Activated CD8-positive, alpha-beta memory T cell treated with anti-CD3 and anti-CD28 coated beads, Interleukin-2, amount 10 ng/mL, durations not matched to agents 7 days and 5 days (primary cell): ENCODE measurements around the gene ARMH1. TPM values are rescaled to one million over a fixed set of nuclear protein-coding genes. Genes with fewer than 3 reads are reported as not detected.

Source experiments
- ATAC-seq: fragments of 150-1000 bp; cut with Tn5 transposase; one replicate; pipeline ENCODE4 v1.10.0; 2021; ENCODE audit warnings: moderate library complexity
- CTCF ChIA-PET: fragments of 350-600 bp; sonication (Branson Sonifier 250); formaldehyde crosslinking; loops from one replicate; lab custom pipeline; 2021; ENCODE audit warnings: antibody characterized with exemption; lab: Charles Lee
- DNase-seq: peaks from one replicate; pipeline ENCODE4 v3.0.0-alpha.2; 2020
- H3K27ac Mint-ChIP-seq: one replicate; pipeline ENCODE4 v1.8.0; 2021; ENCODE audit warnings: mild to moderate bottlenecking, mixed read lengths
- H3K27me3 Mint-ChIP-seq: one replicate; pipeline ENCODE4 v1.8.0; 2021; ENCODE audit warnings: mixed read lengths
- H3K36me3 Mint-ChIP-seq: one replicate; pipeline ENCODE4 v1.8.0; 2021; ENCODE audit warnings: mild to moderate bottlenecking, mixed read lengths
- H3K4me1 Mint-ChIP-seq: one replicate; pipeline ENCODE4 v1.8.0; 2021; ENCODE audit warnings: mixed read lengths
- H3K4me3 Mint-ChIP-seq: one replicate; pipeline ENCODE4 v1.8.0; 2021; ENCODE audit warnings: mild to moderate bottlenecking, moderate library complexity, mixed read lengths
- H3K9me3 Mint-ChIP-seq: one replicate; pipeline ENCODE4 v1.8.0; 2022; ENCODE audit warnings: low read depth, mixed read lengths
- total RNA-seq, 2 experiments: library from RNA; stranded (reverse); gene quantifications; one replicate each; pipeline ENCODE4 v1.2.3, GENCODE V29; 2021

ARMH1 gene
- total RNA-seq = 10 to 100 TPM; 17.0 to 17.2 TPM

- DNase-seq = peak; percentile 100
- H3K27ac Mint-ChIP-seq = peak within 1 kb of the TSS; percentile 90
- CTCF ChIA-PET = interaction anchor here (0.7 to 6.2 kb wide), 19 partner anchors 10 to 665 kb away, joined by 3 to 49 read pairs (median 4); partner anchors contain the start of gene RNU5D-1
- peak; percentile 96 for ATAC-seq
- H3K36me3 Mint-ChIP-seq = no peaks in the 10 kb centered on the region
- peak within 1 kb of the TSS; percentile 78 for H3K4me3 Mint-ChIP-seq
- peaks cover 32% of the 10 kb centered on the region for H3K4me1 Mint-ChIP-seq
- H3K27me3 Mint-ChIP-seq = no peaks in the 10 kb centered on the region
- H3K9me3 Mint-ChIP-seq = no peaks in the 10 kb centered on the region
These were observed at the start of gene ARMH1, which contains the start of gene TMEM53 for GRCh38 chr1:44674113-44675000. Gene ARMH1, plus strand, starts transcription at chr1:44674714. Its CDS starts 14,984 bp downstream, at chr1:44689698. Gene TMEM53, minus strand, starts transcription at chr1:44674481. Its CDS starts 90 bp downstream, at chr1:44674391.

- Mint-ChIP-seq H3K27ac (no peak overlapping the region), H3K27me3 (no peaks in the 10 kb centered on the region)
- CTCF ChIA-PET = interaction anchor here (1.5 kb wide), 1 partner anchor 28 kb away, joined by 5 read pairs; no protein-coding TSS in a partner anchor
These were observed 49.2 kb upstream of the ARMH1 start for GRCh38 chr1:44625348-44625747.

GRCh38 chr1:44628962-44629756 lies 45.4 kb upstream of the ARMH1 start:
- Mint-ChIP-seq H3K9me3 (no peaks in the 10 kb centered on the region), H3K4me1 (peaks cover 23% of the 10 kb centered on the region), H3K36me3 (peaks cover 9% of the 10 kb centered on the region), H3K27ac (no peak overlapping the region), H3K27me3 (no peaks in the 10 kb centered on the region), H3K4me3 (no peak overlapping the region)
- no peak for DNase-seq
- CTCF ChIA-PET = interaction anchor here (1.5 to 2.3 kb wide), 2 partner anchors 23 to 59 kb away, joined by 3 to 9 read pairs; no protein-coding TSS in a partner anchor
- no peak for ATAC-seq

More at GRCh38 chr1:44625348-44625747, 49.2 kb upstream of the ARMH1 start:
- H3K36me3 Mint-ChIP-seq = no peaks in the 10 kb centered on the region
- no peaks in the 10 kb centered on the region for H3K9me3 Mint-ChIP-seq
- DNase-seq = no peak
- no peak for ATAC-seq
- peaks cover under 1% of the 10 kb centered on the region for H3K4me1 Mint-ChIP-seq
- H3K4me3 Mint-ChIP-seq = no peak overlapping the region

GRCh38 chr1:44630116-44630515 lies 44.4 kb upstream of the ARMH1 start:
- no peaks in the 10 kb centered on the region for H3K9me3 Mint-ChIP-seq
- H3K27ac Mint-ChIP-seq = peak overlapping the region; percentile 95
- CTCF ChIA-PET = interaction anchor here (1.3 to 1.6 kb wide), 2 partner anchors 35 to 59 kb away, joined by 3 to 4 read pairs; no protein-coding TSS in a partner anchor
- no peak for DNase-seq
- H3K4me3 Mint-ChIP-seq = peak overlapping the region; percentile 84
- H3K4me1 Mint-ChIP-seq = peaks cover 31% of the 10 kb centered on the region
- no peak for ATAC-seq
- no peaks in the 10 kb centered on the region for H3K27me3 Mint-ChIP-seq
- H3K36me3 Mint-ChIP-seq = peaks cover 13% of the 10 kb centered on the region

- peaks cover 35% of the 10 kb centered on the region for H3K4me1 Mint-ChIP-seq
- DNase-seq (no peak), ATAC-seq (peak; percentile 21)
- H3K27me3 Mint-ChIP-seq = no peaks in the 10 kb centered on the region
- CTCF ChIA-PET = interaction anchor here (0.7 to 6.6 kb wide), 10 partner anchors 11 to 626 kb away, joined by 3 to 65 read pairs (median 4); partner anchors contain the start of genes ARMH1 and TMEM53
- peak overlapping the region; percentile 95 for H3K27ac Mint-ChIP-seq
- peak overlapping the region; percentile 84 for H3K4me3 Mint-ChIP-seq
- H3K9me3 Mint-ChIP-seq = no peaks in the 10 kb centered on the region
- peaks cover 24% of the 10 kb centered on the region for H3K36me3 Mint-ChIP-seq
These were observed 43.2 kb upstream of the ARMH1 start for GRCh38 chr1:44631333-44631646.

GRCh38 chr1:44631647-44632539 lies 42.6 kb upstream of the ARMH1 start:
- Mint-ChIP-seq H3K27me3 (no peaks in the 10 kb centered on the region), H3K9me3 (no peaks in the 10 kb centered on the region), H3K4me1 (peaks cover 35% of the 10 kb centered on the region), H3K36me3 (peaks cover 25% of the 10 kb centered on the region), H3K4me3 (peak overlapping the region; percentile 84), H3K27ac (peak overlapping the region; percentile 95)
- peak; percentile 83 for ATAC-seq
- peak; percentile 95 for DNase-seq
- CTCF ChIA-PET = interaction anchor here (0.7 to 6.6 kb wide), 9 partner anchors 10 to 627 kb away, joined by 3 to 65 read pairs (median 4); partner anchors contain the start of genes ARMH1 and TMEM53

- DNase-seq (peak; percentile 42), ATAC-seq (peak; percentile 3)
- Mint-ChIP-seq H3K27me3 (no peaks in the 10 kb centered on the region), H3K4me1 (peaks cover 35% of the 10 kb centered on the region), H3K27ac (peak overlapping the region; percentile 92), H3K9me3 (no peaks in the 10 kb centered on the region), H3K36me3 (peaks cover 26% of the 10 kb centered on the region), H3K4me3 (peak overlapping the region; percentile 84)
- CTCF ChIA-PET = interaction anchor here (1.1 to 6.6 kb wide), 7 partner anchors 10 to 61 kb away, joined by 3 to 65 read pairs (median 5); partner anchors contain the start of genes ARMH1 and TMEM53
These were observed 41.9 kb upstream of the ARMH1 start for GRCh38 chr1:44632598-44632997.

GRCh38 chr1:44634606-44635189 lies 39.8 kb upstream of the ARMH1 start:
- Mint-ChIP-seq H3K9me3 (no peaks in the 10 kb centered on the region), H3K4me3 (no peak overlapping the region), H3K36me3 (peaks cover 26% of the 10 kb centered on the region), H3K27ac (peak overlapping the region; percentile 30), H3K27me3 (no peaks in the 10 kb centered on the region), H3K4me1 (peaks cover 35% of the 10 kb centered on the region)
- no peak for DNase-seq
- CTCF ChIA-PET = interaction anchor here (6.6 kb wide), 1 partner anchor 17 kb away, joined by 65 read pairs; no protein-coding TSS in a partner anchor
- ATAC-seq = no peak

- peaks cover 26% of the 10 kb centered on the region for H3K36me3 Mint-ChIP-seq
- no peak for ATAC-seq
- no peak overlapping the region for H3K27ac Mint-ChIP-seq
- peaks cover 34% of the 10 kb centered on the region for H3K4me1 Mint-ChIP-seq
- H3K27me3 Mint-ChIP-seq = no peaks in the 10 kb centered on the region
- H3K4me3 Mint-ChIP-seq = no peak overlapping the region
- CTCF ChIA-PET = interaction anchor here (6.6 kb wide), 1 partner anchor 16 kb away, joined by 65 read pairs; no protein-coding TSS in a partner anchor
- DNase-seq = no peak
- no peaks in the 10 kb centered on the region for H3K9me3 Mint-ChIP-seq
These were observed 39.1 kb upstream of the ARMH1 start for GRCh38 chr1:44635439-44635838.

- Mint-ChIP-seq H3K27ac (no peak overlapping the region), H3K4me1 (peaks cover 26% of the 10 kb centered on the region), H3K9me3 (no peaks in the 10 kb centered on the region), H3K27me3 (no peaks in the 10 kb centered on the region), H3K4me3 (no peak overlapping the region), H3K36me3 (peaks cover 26% of the 10 kb centered on the region)
- ATAC-seq = no peak
- CTCF ChIA-PET = interaction anchor here (6.6 kb wide), 1 partner anchor 16 kb away, joined by 65 read pairs; no protein-coding TSS in a partner anchor
- no peak for DNase-seq
These were observed 38.3 kb upstream of the ARMH1 start for GRCh38 chr1:44636083-44636687.
